ENCODE measurements around the gene SPINK5. TPM values are rescaled to one million over a fixed set of nuclear protein-coding genes. Genes with fewer than 3 reads are reported as not detected.

The SPINK5 gene
- total RNA-seq, 4 donors from 2014 or later = 0.31 to 3.2 (median 0.60) TPM; not detected in 1

- TF ChIP-seq CTCF (IDR thresholded peaks at IDR 0.05) = no peak
- DNase-seq (ENCODE audit: low spot score) (no peak), ATAC-seq (ENCODE audit: low FRiP score) (no peak)
Observed at GRCh38 chr5:148075529-148075928, 11.7 kb downstream of the SPINK5 start.

- no peak for ATAC-seq (ENCODE audit: low FRiP score)
- no peak for DNase-seq (ENCODE audit: low spot score)
- no peak for TF ChIP-seq CTCF (IDR thresholded peaks at IDR 0.05)
Observed at GRCh38 chr5:148083203-148083602, 19.4 kb downstream of the SPINK5 start.

- DNase-seq (ENCODE audit: low spot score) = no peak
- no peak for TF ChIP-seq CTCF (IDR thresholded peaks at IDR 0.05)
- ATAC-seq (ENCODE audit: low FRiP score) = no peak
Observed at GRCh38 chr5:148084269-148084668, 20.5 kb downstream of the SPINK5 start.

GRCh38 chr5:148085310-148085709 lies 21.5 kb downstream of the SPINK5 start:
- DNase-seq (ENCODE audit: low spot score) (no peak), ATAC-seq (ENCODE audit: low FRiP score) (no peak)
- no peak for TF ChIP-seq CTCF (IDR thresholded peaks at IDR 0.05)

GRCh38 chr5:148085977-148086705 lies 22.4 kb downstream of the SPINK5 start:
- no peak for TF ChIP-seq CTCF (IDR thresholded peaks at IDR 0.05)
- DNase-seq (ENCODE audit: low spot score) (no peak), ATAC-seq (ENCODE audit: low FRiP score) (no peak)

GRCh38 chr5:148090146-148090772 lies 26.5 kb downstream of the SPINK5 start:
- no peak for ATAC-seq (ENCODE audit: low FRiP score)
- TF ChIP-seq CTCF (IDR thresholded peaks at IDR 0.05) = no peak
- no peak for DNase-seq (ENCODE audit: low spot score)

- TF ChIP-seq CTCF (IDR thresholded peaks at IDR 0.05) = no peak
- no peak for ATAC-seq (ENCODE audit: low FRiP score)
- DNase-seq (ENCODE audit: low spot score) = no peak
Observed at GRCh38 chr5:148090773-148091250, 27.0 kb downstream of the SPINK5 start.

All from omental fat pad (tissue), 4 donors.